Parathyroid adenoma (tissue), 2 donors: ENCODE data around the gene SDK2.

ENCODE experiments used
- H2AFZ ChIP-seq: fragments of 300-600 bp; sonication (generic); one replicate; pipeline ENCODE4 v1.7.0; 2017; ENCODE audit warnings: antibody characterized with exemption, mild to moderate bottlenecking
- H3K27ac ChIP-seq: fragments of 300-600 bp; sonication (generic); one replicate; pipeline ENCODE4 v1.7.0; 2017
- H3K27me3 ChIP-seq: fragments of 300-600 bp; sonication (generic); one replicate; pipeline ENCODE4 v1.7.0; 2017; ENCODE audit warnings: low read length; ENCODE audit not compliant: control insufficient read depth, insufficient read depth
- H3K36me3 ChIP-seq: fragments of 300-600 bp; sonication (generic); one replicate; pipeline ENCODE4 v1.7.0; 2017; ENCODE audit warnings: low read length; ENCODE audit not compliant: control insufficient read depth, insufficient read depth
- H3K4me1 ChIP-seq: fragments of 300-600 bp; sonication (generic); one replicate; pipeline ENCODE4 v1.7.0; 2017; ENCODE audit warnings: control low read depth
- H3K4me2 ChIP-seq: fragments of 300-600 bp; sonication (generic); one replicate; pipeline ENCODE4 v1.7.0; 2017; ENCODE audit warnings: low read length
- H3K4me3 ChIP-seq: fragments of 300-600 bp; sonication (generic); one replicate; pipeline ENCODE4 v1.7.0; 2017; ENCODE audit warnings: low read depth, low read length
- H3K79me2 ChIP-seq: fragments of 300-600 bp; sonication (generic); one replicate; pipeline ENCODE4 v1.7.0; 2017; ENCODE audit warnings: control low read depth
- H3K9ac ChIP-seq: fragments of 300-600 bp; sonication (generic); one replicate; pipeline ENCODE4 v1.7.0; 2017; ENCODE audit warnings: mild to moderate bottlenecking
- H3K9me3 ChIP-seq: fragments of 300-600 bp; sonication (generic); one replicate; pipeline ENCODE4 v1.7.0; 2017; ENCODE audit warnings: low read length; ENCODE audit not compliant: control insufficient read depth
- TF ChIP-seq, protein P1 (sequence below): fragments of 300-600 bp; sonication (generic); IDR thresholded peaks from one replicate; pipeline ENCODE4 v1.7.0; 2017; ENCODE audit warnings: antibody characterized with exemption, mild to moderate bottlenecking
- donor health status: primary hyperparathyroidism.

SDK2 gene

GRCh38 chr17:73422121-73422520 is 222.1 kb downstream of the SDK2 start:
- TF ChIP-seq, protein P1, sequence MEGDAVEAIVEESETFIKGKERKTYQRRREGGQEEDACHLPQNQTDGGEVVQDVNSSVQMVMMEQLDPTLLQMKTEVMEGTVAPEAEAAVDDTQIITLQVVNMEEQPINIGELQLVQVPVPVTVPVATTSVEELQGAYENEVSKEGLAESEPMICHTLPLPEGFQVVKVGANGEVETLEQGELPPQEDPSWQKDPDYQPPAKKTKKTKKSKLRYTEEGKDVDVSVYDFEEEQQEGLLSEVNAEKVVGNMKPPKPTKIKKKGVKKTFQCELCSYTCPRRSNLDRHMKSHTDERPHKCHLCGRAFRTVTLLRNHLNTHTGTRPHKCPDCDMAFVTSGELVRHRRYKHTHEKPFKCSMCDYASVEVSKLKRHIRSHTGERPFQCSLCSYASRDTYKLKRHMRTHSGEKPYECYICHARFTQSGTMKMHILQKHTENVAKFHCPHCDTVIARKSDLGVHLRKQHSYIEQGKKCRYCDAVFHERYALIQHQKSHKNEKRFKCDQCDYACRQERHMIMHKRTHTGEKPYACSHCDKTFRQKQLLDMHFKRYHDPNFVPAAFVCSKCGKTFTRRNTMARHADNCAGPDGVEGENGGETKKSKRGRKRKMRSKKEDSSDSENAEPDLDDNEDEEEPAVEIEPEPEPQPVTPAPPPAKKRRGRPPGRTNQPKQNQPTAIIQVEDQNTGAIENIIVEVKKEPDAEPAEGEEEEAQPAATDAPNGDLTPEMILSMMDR: no peak
- no peak overlapping the region for H3K27ac ChIP-seq
- no peak overlapping the region for H3K9ac ChIP-seq

DNA sequence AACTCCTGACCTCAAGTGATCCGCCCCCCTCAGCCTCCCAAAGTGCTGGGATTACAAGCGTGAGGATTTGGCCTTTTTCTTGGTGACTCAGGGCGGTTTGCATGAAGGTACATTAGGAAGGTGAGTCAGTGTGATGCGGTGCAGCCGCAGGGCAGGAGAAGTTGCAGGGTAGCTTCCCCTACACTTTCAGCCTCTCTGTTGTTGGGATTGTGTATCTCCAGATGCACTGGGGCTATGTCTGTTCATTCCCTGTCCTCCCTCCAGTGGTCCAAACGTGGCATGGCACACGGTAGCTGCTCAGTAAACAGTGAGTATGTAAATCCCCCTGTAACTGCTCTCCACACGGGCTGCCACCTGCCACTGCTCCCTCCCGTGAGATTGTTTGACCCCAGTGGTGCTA is 223.3 kb downstream of the SDK2 start:
- no peak overlapping the region for H3K27ac ChIP-seq
- H3K9ac ChIP-seq: no peak overlapping the region
- H3K36me3 ChIP-seq: no peaks in the 10 kb centered on the region
- no peak overlapping the region for H2AFZ ChIP-seq
- H3K4me2 ChIP-seq: no peak overlapping the region
- no peaks in the 10 kb centered on the region for H3K27me3 ChIP-seq
- H3K4me1 ChIP-seq: no peaks in the 10 kb centered on the region
- H3K4me3 ChIP-seq: no peak overlapping the region
- no peaks in the 10 kb centered on the region for H3K9me3 ChIP-seq
- TF ChIP-seq, protein P1: no peak
- no peaks in the 10 kb centered on the region for H3K79me2 ChIP-seq

More at GRCh38 chr17:73422121-73422520, 222.1 kb downstream of the SDK2 start:
- H3K4me1 ChIP-seq: no peaks in the 10 kb centered on the region
- no peaks in the 10 kb centered on the region for H3K79me2 ChIP-seq
- H2AFZ ChIP-seq: no peak overlapping the region
- no peak overlapping the region for H3K4me2 ChIP-seq
- no peaks in the 10 kb centered on the region for H3K9me3 ChIP-seq
- H3K4me3 ChIP-seq: no peak overlapping the region
- no peaks in the 10 kb centered on the region for H3K27me3 ChIP-seq
- no peaks in the 10 kb centered on the region for H3K36me3 ChIP-seq

DNA sequence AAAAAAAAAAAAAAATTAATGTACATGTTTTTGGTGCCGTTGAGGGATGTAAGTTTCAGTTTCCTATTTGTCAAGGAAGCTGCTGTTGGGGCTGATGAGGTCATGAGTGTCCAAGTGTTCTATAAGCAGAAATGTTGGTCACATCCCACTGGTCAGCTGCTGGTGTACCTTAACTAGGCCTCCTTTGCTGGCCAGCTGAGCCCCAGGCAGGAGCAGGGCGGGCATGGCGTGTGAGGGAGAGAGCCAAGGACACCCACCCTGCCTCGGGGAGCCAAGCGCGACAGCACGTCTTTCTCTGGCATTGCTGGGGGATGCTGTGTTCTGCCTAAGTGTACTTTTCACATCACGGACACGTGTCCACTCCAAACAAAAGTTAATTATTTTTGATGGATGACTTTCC is 224.4 kb downstream of the SDK2 start:
- Histone ChIP-seq H3K36me3 (no peaks in the 10 kb centered on the region), H3K4me2 (no peak overlapping the region), H3K27me3 (no peaks in the 10 kb centered on the region), H3K27ac (no peak overlapping the region), H3K4me1 (no peaks in the 10 kb centered on the region), H3K79me2 (no peaks in the 10 kb centered on the region), H3K9ac (no peak overlapping the region), H2AFZ (no peak overlapping the region), H3K9me3 (no peaks in the 10 kb centered on the region), H3K4me3 (no peak overlapping the region)
- TF ChIP-seq, protein P1: no peak

DNA sequence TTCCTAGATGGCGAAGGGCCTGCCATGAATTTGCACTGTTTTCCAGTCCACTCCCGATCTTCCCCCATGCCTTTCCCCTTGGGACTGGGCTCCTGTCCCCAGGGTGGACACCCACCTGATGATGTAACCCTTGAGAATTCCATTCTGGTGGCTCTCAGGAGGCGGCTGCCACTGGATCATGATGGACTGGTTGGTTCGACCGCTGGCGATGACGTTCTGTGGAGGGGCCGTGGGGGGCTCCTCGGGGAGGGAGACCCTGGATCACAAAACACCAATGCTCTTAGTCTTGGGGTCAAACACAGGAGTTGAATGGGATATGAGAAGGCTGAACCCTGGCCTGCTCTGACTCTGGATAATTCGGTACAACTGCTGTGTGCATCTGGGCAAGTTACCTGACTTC is 225.2 kb downstream of the SDK2 start:
- TF ChIP-seq, protein P1: no peak

DNA sequence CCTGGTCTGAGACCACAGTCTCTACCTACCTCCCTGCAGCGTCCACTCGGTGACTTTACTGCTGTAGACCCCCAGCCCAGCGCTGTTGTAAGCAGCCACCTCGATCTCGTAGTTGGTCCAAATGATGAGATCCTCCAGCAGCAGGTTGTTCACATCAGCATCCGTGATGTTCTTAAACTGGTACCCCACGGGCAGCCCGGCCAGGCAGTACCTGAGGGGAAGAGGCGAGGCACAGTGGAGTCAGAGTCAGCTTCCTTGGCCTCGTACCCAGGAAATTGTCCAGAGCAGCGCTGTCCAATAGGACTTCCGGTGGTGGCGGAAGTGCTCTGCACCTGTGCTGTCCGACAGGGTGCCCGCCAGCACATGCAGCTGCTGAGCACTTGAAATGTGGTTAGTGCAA is 228.5 kb downstream of the SDK2 start:
- no peak overlapping the region for H3K9ac ChIP-seq
- H3K36me3 ChIP-seq: no peaks in the 10 kb centered on the region
- no peaks in the 10 kb centered on the region for H3K27me3 ChIP-seq
- no peak overlapping the region for H3K4me2 ChIP-seq
- H3K79me2 ChIP-seq: no peaks in the 10 kb centered on the region
- H3K27ac ChIP-seq: no peak overlapping the region
- H3K4me1 ChIP-seq: no peaks in the 10 kb centered on the region
- no peak overlapping the region for H3K4me3 ChIP-seq
- TF ChIP-seq, protein P1: no peak
- H3K9me3 ChIP-seq: no peaks in the 10 kb centered on the region
- no peak overlapping the region for H2AFZ ChIP-seq

More for the DNA sequence above, 225.2 kb downstream of the SDK2 start:
- H3K4me2 ChIP-seq: no peak overlapping the region
- H3K9me3 ChIP-seq: no peaks in the 10 kb centered on the region
- no peak overlapping the region for H3K4me3 ChIP-seq
- H3K9ac ChIP-seq: no peak overlapping the region
- no peaks in the 10 kb centered on the region for H3K4me1 ChIP-seq
- no peaks in the 10 kb centered on the region for H3K79me2 ChIP-seq
- no peak overlapping the region for H2AFZ ChIP-seq
- no peaks in the 10 kb centered on the region for H3K36me3 ChIP-seq
- no peaks in the 10 kb centered on the region for H3K27me3 ChIP-seq
- no peak overlapping the region for H3K27ac ChIP-seq
